Stimulated activated CD8-positive, alpha-beta memory T cell treated with anti-CD3 and anti-CD28 coated beads, Interleukin-15, amount 100 ng/mL, for 4 hours (primary cell): ENCODE measurements around the gene SLC23A3.
"Not testable (repeated sequence)": the region's sequence is repeated elsewhere in the genome, so short reads cannot be mapped to it uniquely, and the experiment has no call there.

Experiments
- DNase-seq, 2 donors: peaks; one replicate each; pipeline ENCODE4 v3.0.0-alpha.2; 2020; ENCODE audit warnings: low read depth in 2 of 2

Gene SLC23A3

GRCh38 chr2:219204425-219205164 lies 34.8 kb upstream of the SLC23A3 start:
- DNase-seq, result no peak

- not testable (repeated sequence) for DNase-seq
Observed at GRCh38 chr2:219201331-219201730, 31.5 kb upstream of the SLC23A3 start.

GRCh38 chr2:219200502-219201326 lies 30.9 kb upstream of the SLC23A3 start:
- DNase-seq, result not testable (repeated sequence)

GRCh38 chr2:219199470-219200211 lies 29.8 kb upstream of the SLC23A3 start:
- no peak for DNase-seq

GRCh38 chr2:219198974-219199373 lies 29.1 kb upstream of the SLC23A3 start:
- no peak for DNase-seq

GRCh38 chr2:219197388-219197787 lies 27.6 kb upstream of the SLC23A3 start:
- DNase-seq, result no peak

GRCh38 chr2:219186754-219187456 lies 17.1 kb upstream of the SLC23A3 start:
- no peak for DNase-seq

- no peak for DNase-seq
Observed at GRCh38 chr2:219184121-219184520, 14.3 kb upstream of the SLC23A3 start.

- DNase-seq, result no peak
Observed at GRCh38 chr2:219183151-219183772, 13.4 kb upstream of the SLC23A3 start.

- no peak for DNase-seq
Observed at GRCh38 chr2:219182331-219183150, 12.7 kb upstream of the SLC23A3 start.

GRCh38 chr2:219181531-219181930 lies 11.7 kb upstream of the SLC23A3 start:
- no peak for DNase-seq

GRCh38 chr2:219180961-219181360 lies 11.1 kb upstream of the SLC23A3 start:
- no peak for DNase-seq

- no peak for DNase-seq
Observed at GRCh38 chr2:219179601-219180465, 10.0 kb upstream of the SLC23A3 start.

GRCh38 chr2:219178377-219179175 lies 8.7 kb upstream of the SLC23A3 start:
- no peak for DNase-seq

- DNase-seq, result peak; percentile 54 to 72
Observed at GRCh38 chr2:219177552-219178376, 7.9 kb upstream of the SLC23A3 start, which contains the start of gene RETREG2. Gene RETREG2, plus strand, starts transcription at chr2:219178275. Its CDS starts 78 bp downstream, at chr2:219178353.

- DNase-seq, result peak; percentile 70 to 77
Observed at GRCh38 chr2:219176818-219177551, 7.2 kb upstream of the SLC23A3 start, which contains the start of gene CNPPD1. Gene CNPPD1, minus strand, starts transcription at chr2:219176925. Its CDS starts 97 bp downstream, at chr2:219176828.
